Mesenchymal stem cell (in vitro differentiated cells and primary cell): ENCODE data around the gene BCL2L12.
A peak's percentile ranks its signal among the peaks of the same experiment; 100 is the strongest.

ENCODE experiments used
- DNase-seq: peaks from one replicate; pipeline ENCODE4 v3.0.0-alpha.2; 2013
- H2AFZ ChIP-seq: one replicate; pipeline ENCODE4 v1.6.1; 2013; ENCODE audit warnings: low read depth, mild to moderate bottlenecking, control low read depth, inconsistent platforms, low read length, moderate library complexity
- H2AK5ac ChIP-seq: 2 replicates; pipeline ENCODE4 v1.6.1; 2013; ENCODE audit warnings: low read length, moderate library complexity, mild to moderate bottlenecking, inconsistent platforms; ENCODE audit not compliant: severe bottlenecking
- H2BK120ac ChIP-seq: one replicate; pipeline ENCODE4 v1.6.1; 2013; ENCODE audit warnings: low read depth, mild to moderate bottlenecking, inconsistent platforms, low read length, moderate library complexity
- H2BK12ac ChIP-seq, 2 experiments: one replicate each; pipeline ENCODE4 v1.6.1; 2013; ENCODE audit warnings: inconsistent platforms in 2 of 2, low read length in 2 of 2, mild to moderate bottlenecking in 2 of 2, moderate library complexity in 2 of 2, control low read depth in 1 of 2
- H2BK15ac ChIP-seq: one replicate; pipeline ENCODE4 v1.6.1; 2013; ENCODE audit warnings: mild to moderate bottlenecking, low read depth, inconsistent platforms; ENCODE audit not compliant: poor library complexity, severe bottlenecking
- H2BK5ac ChIP-seq: 2 replicates; pipeline ENCODE4 v1.6.1; 2013; ENCODE audit warnings: low read depth, mild to moderate bottlenecking, low read length, control low read depth, inconsistent platforms; ENCODE audit not compliant: poor library complexity, severe bottlenecking
- H3K14ac ChIP-seq, 2 experiments: one replicate each; pipeline ENCODE4 v1.6.1; 2013; ENCODE audit warnings: inconsistent platforms in 2 of 2, low read length in 2 of 2, control low read depth in 1 of 2, mild to moderate bottlenecking in 1 of 2, moderate library complexity in 1 of 2
- H3K18ac ChIP-seq, 2 experiments: one replicate each; pipeline ENCODE4 v1.6.1; 2013; ENCODE audit warnings: inconsistent platforms in 2 of 2, low read length in 2 of 2, control low read depth in 1 of 2, low read depth in 1 of 2, mild to moderate bottlenecking in 1 of 2
- H3K23ac ChIP-seq, 2 experiments: one replicate each; pipeline ENCODE4 v1.6.1; 2013; ENCODE audit warnings: inconsistent platforms in 2 of 2, low read length in 2 of 2, mild to moderate bottlenecking in 2 of 2, moderate library complexity in 2 of 2, control low read depth in 1 of 2
- H3K27ac ChIP-seq: 2 replicates; pipeline ENCODE4 v1.5.1; 2013; ENCODE audit warnings: mild to moderate bottlenecking, moderate library complexity, low read length, control low read depth, inconsistent platforms; ENCODE audit not compliant: poor library complexity, severe bottlenecking
- H3K27me3 ChIP-seq, 2 experiments: 2 replicates each; pipeline versions ENCODE4 v1.6.1 to v1.7.0; 2013; ENCODE audit warnings: low read length in 2 of 2, mild to moderate bottlenecking in 2 of 2, moderate library complexity in 2 of 2, control low read depth in 1 of 2, inconsistent platforms in 1 of 2; ENCODE audit not compliant: control insufficient read depth in 1 of 2, insufficient read depth in 1 of 2
- H3K36me3 ChIP-seq, 2 experiments: 2 replicates each; pipeline versions ENCODE4 v1.6.1 to v1.7.0; 2013; ENCODE audit warnings: low read length in 2 of 2, control low read depth in 1 of 2, inconsistent platforms in 1 of 2, low read depth in 1 of 2, mild to moderate bottlenecking in 1 of 2; ENCODE audit not compliant: insufficient read depth in 2 of 2, control insufficient read depth in 1 of 2
- H3K4ac ChIP-seq, 2 experiments: one replicate each; pipeline ENCODE4 v1.6.1; 2013; ENCODE audit warnings: inconsistent platforms in 2 of 2, low read length in 2 of 2, mild to moderate bottlenecking in 2 of 2, moderate library complexity in 2 of 2, control low read depth in 1 of 2, low read depth in 1 of 2
- H3K4me1 ChIP-seq: 2 replicates; pipeline ENCODE4 v1.6.1; 2013; ENCODE audit warnings: low read depth, low read length, control low read depth; ENCODE audit not compliant: control insufficient read depth, insufficient read depth
- H3K4me2 ChIP-seq: 2 replicates; pipeline ENCODE4 v1.6.1; 2013; ENCODE audit warnings: low read length, mild to moderate bottlenecking, inconsistent platforms; ENCODE audit not compliant: poor library complexity, severe bottlenecking
- H3K4me3 ChIP-seq, 2 experiments: 2 replicates each; pipeline versions ENCODE4 v1.5.1 to v1.7.0; 2013; ENCODE audit warnings: low read length in 2 of 2, mild to moderate bottlenecking in 2 of 2, control low read depth in 1 of 2, low read depth in 1 of 2; ENCODE audit not compliant: insufficient read depth in 1 of 2
- H3K79me1 ChIP-seq: replicated peaks from 2 replicates; pipeline ENCODE4 v1.6.1; 2013; ENCODE audit warnings: mild to moderate bottlenecking, control low read depth, low read length, inconsistent platforms; ENCODE audit not compliant: poor library complexity, severe bottlenecking
- H3K9ac ChIP-seq: 2 replicates; pipeline ENCODE4 v1.7.0; 2013; ENCODE audit warnings: mild to moderate bottlenecking, low read length, moderate library complexity
- H3K9me3 ChIP-seq: 2 replicates; pipeline ENCODE4 v1.7.0; 2013; ENCODE audit warnings: mild to moderate bottlenecking, low read length; ENCODE audit not compliant: control insufficient read depth
- H4K8ac ChIP-seq: one replicate; pipeline ENCODE4 v1.6.1; 2013; ENCODE audit warnings: inconsistent platforms, mild to moderate bottlenecking, low read length, moderate library complexity
- H4K91ac ChIP-seq: one replicate; pipeline ENCODE4 v1.6.1; 2013; ENCODE audit warnings: mild to moderate bottlenecking, low read length, inconsistent platforms
- WGBS: methylation state at CpG from one replicate; pipeline ENCODE4 v1.1.7; 2013; ENCODE audit warnings: mixed read lengths; 5-methylcytosine and 5-hydroxymethylcytosine counted together

BCL2L12 gene

DNA sequence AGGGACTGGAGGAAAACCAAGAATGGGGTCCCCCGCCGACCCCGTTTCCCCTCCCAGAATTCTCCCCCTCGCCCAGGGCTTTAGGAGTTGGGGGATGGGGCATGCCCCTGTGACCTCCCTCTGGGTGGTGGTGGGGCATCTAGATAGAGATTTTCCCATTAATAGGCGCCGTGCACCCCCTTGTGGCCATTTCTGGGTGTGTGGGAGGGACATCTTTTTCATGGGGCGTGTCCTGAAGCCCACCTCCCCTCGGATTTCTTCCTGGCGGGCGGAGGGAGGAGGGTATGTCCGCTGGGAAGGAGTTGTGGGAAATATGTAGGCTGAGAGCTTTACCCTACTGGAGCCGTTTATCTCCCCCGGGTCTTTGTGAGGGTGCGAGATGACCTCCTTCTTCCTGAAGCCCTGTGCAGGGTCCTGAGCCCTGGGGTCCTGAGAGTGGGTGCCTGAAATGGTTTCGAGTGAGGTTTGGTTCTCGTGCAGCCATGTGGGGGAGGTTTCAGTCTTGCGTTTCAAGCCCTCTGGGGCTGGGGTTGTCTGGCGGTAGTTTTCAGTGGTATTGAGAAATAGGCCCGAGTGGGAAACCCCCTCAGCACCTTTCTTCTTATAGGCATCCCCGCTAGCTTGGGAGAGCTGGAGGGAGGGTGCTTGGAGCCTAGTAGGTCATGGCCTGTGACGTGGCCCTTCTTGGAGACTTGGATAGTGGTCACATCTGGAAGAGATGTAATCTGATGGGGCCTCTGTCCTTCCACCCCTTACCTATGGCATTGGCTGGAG lies 12.4 kb downstream of the BCL2L12 start:
- 3% methylated on average over 13 of the region's 21 CpGs for WGBS
- no peaks in the 10 kb centered on the region for H3K79me1 ChIP-seq
- no peak overlapping the region for H2BK15ac ChIP-seq
- H2BK12ac ChIP-seq, result peak overlapping the region in 1 of 2 experiments; percentile 15
- peak overlapping the region in 1 of 2 experiments; percentile 64 for H3K23ac ChIP-seq
- H2BK5ac ChIP-seq, result peak overlapping the region; percentile 54
- peaks cover 34% of the 10 kb centered on the region for H3K4me1 ChIP-seq
- H4K8ac ChIP-seq, result peak overlapping the region; percentile 59
- no peaks in the 10 kb centered on the region for H3K9me3 ChIP-seq
- peak; percentile 91 for DNase-seq
- H3K18ac ChIP-seq, result peak overlapping the region; percentile 63 to 100
- no peak overlapping the region for H2BK120ac ChIP-seq
- H3K36me3 ChIP-seq, result peaks cover 17 to 31% of the 10 kb centered on the region in 2 experiments
- peak overlapping the region; percentile 72 for H3K27ac ChIP-seq
- H3K4me3 ChIP-seq, result peak overlapping the region; percentile 98 to 99
- H3K14ac ChIP-seq, result peak overlapping the region in 1 of 2 experiments; percentile 4
- peak overlapping the region in 1 of 2 experiments; percentile 29 for H3K4ac ChIP-seq
- peak overlapping the region; percentile 82 for H2AK5ac ChIP-seq
- peak overlapping the region; percentile 98 for H3K9ac ChIP-seq
- peak overlapping the region; percentile 41 for H4K91ac ChIP-seq
- H2AFZ ChIP-seq, result no peak overlapping the region
- H3K27me3 ChIP-seq, result no peaks in the 10 kb centered on the region
- H3K4me2 ChIP-seq, result peak overlapping the region; percentile 98

DNA sequence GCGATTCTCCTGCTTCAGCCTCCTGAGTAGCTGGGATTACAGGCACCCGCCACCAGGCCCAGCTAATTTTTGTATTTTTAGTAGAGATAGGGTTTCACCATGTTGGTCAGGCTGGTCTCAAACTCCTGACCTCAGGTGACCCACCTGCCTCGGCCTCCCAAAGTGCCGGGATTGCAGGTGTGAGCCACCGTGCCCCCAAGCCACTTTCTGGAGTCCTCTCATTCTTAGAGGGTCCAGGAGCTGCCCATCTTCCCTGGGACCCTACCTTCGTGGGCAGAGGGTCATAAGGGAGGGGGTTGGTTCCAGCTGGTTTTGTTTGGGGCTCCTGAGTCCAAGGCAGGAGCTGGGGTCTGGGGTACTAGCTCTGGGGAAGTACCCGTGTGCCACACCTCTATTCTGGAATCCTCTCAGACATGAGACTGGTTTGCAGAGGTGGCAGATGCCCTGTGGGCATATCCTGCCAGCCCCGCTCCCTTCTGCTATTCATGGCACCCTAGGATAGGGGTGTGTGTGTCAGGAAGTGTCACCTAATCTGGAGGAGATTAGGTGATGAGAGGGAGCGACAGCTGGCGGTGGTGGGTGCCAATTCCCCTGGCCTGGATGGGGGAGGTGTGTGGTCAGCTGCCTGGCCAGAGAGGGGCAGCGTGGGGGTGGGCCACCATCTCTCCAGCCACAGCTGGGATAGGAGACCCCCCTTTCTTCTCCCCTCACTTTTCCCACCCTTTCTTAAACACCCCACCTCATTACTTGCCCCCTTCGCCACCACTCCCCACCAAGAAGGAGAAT lies 13.4 kb downstream of the BCL2L12 start:
- Histone ChIP-seq H3K4ac (no peak overlapping the region), H3K9me3 (no peaks in the 10 kb centered on the region), H3K79me1 (peaks cover 6% of the 10 kb centered on the region), H2AK5ac (no peak overlapping the region), H2AFZ (no peak overlapping the region), H3K23ac (no peak overlapping the region), H3K18ac (no peak overlapping the region), H3K4me1 (peaks cover 34% of the 10 kb centered on the region), H3K27ac (no peak overlapping the region), H4K91ac (no peak overlapping the region), H2BK120ac (no peak overlapping the region), H3K27me3 (no peaks in the 10 kb centered on the region), H3K36me3 (peaks cover 25 to 32% of the 10 kb centered on the region in 2 experiments), H2BK15ac (no peak overlapping the region), H3K4me3 (no peak overlapping the region), H3K9ac (no peak overlapping the region), H2BK12ac (peak overlapping the region in 1 of 2 experiments; percentile 55), H3K4me2 (peak overlapping the region; percentile 54), H3K14ac (no peak overlapping the region), H2BK5ac (no peak overlapping the region), H4K8ac (no peak overlapping the region)
- no peak for DNase-seq
- 80% methylated on average over 10 of the region's 12 CpGs for WGBS

DNA sequence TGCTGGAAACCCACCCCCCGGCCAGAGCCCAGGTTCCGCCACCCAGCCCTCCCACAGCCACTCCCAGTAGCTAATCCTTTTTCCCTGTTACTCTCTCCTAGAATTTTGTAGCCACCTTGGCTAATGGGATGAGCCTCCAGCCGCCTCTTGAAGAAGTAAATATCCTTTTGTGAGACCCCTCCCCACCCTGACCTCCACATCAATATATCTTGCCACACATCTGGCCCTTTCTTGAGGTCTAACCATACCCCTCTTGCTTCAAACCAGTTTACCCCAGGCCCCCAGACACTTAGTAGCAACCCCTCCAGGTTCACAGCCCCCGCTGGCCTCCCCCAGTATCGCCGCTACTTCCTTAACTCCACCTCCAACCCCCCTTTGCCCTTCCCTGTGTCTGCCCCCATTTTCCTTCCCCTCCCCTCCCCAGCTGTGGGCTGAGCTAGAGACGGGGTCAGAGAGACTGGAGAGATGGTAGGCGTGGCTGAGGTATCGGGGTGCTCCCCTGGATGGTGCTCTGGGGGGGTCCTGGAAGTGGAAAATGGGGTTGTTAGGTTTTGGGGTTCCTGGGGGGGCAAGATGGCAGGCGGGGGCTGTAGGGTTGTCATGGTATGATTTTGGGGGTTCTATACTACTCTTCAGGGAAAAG lies 14.2 kb downstream of the BCL2L12 start:
- no peak for DNase-seq
- Histone ChIP-seq H4K91ac (no peak overlapping the region), H2BK120ac (no peak overlapping the region), H2AK5ac (no peak overlapping the region), H3K4me3 (peak overlapping the region in 1 of 2 experiments; percentile 55), H3K18ac (peak overlapping the region; percentile 6 to 66), H3K4me2 (peak overlapping the region; percentile 40), H3K9me3 (no peaks in the 10 kb centered on the region), H2BK15ac (no peak overlapping the region), H3K14ac (no peak overlapping the region), H3K4ac (peak overlapping the region in 1 of 2 experiments; percentile 13), H3K4me1 (peaks cover 34% of the 10 kb centered on the region), H2AFZ (no peak overlapping the region), H4K8ac (peak overlapping the region; percentile 81), H2BK5ac (no peak overlapping the region), H3K23ac (peak overlapping the region in 1 of 2 experiments; percentile 26), H2BK12ac (no peak overlapping the region), H3K79me1 (peaks cover 7% of the 10 kb centered on the region), H3K27ac (no peak overlapping the region), H3K36me3 (peaks cover 32 to 39% of the 10 kb centered on the region in 2 experiments), H3K27me3 (no peaks in the 10 kb centered on the region), H3K9ac (peak overlapping the region; percentile 78)
- 54% methylated on average over 7 of the region's 10 CpGs for WGBS
